SH-SY5Y (cell line): Measurements from ENCODE around the gene RBKS.

Experiments
- GATA2 ChIP-seq: IDR thresholded peaks from 2 replicates; pipeline ENCODE4 v1.6.1; 2011; ENCODE audit warnings: mild to moderate bottlenecking, low read depth, low read length
- GATA3 ChIP-seq: IDR thresholded peaks from 2 replicates; pipeline ENCODE4 v1.6.1; 2011; ENCODE audit warnings: low read depth, mild to moderate bottlenecking, low read length, moderate library complexity

GRCh38 chr2:27746325-27746724, 143.9 kb downstream of the RBKS start:
- TF ChIP-seq GATA2 (no peak), GATA3 (no peak)
